Stimulated activated CD8-positive, alpha-beta memory T cell treated with anti-CD3 and anti-CD28 coated beads, Interleukin-12 subunit alpha, Interleukin-12 subunit beta, amount 100 ng/mL, for 1 hour (primary cell): ENCODE results near the gene AFAP1.

ENCODE experiments used
- DNase-seq: peaks from one replicate; pipeline ENCODE4 v3.0.0-alpha.2; 2020; ENCODE audit warnings: low read depth

Gene AFAP1

GRCh38 chr4:7864685-7865084 is 75.0 kb downstream of the AFAP1 start:
- no peak for DNase-seq

DNA sequence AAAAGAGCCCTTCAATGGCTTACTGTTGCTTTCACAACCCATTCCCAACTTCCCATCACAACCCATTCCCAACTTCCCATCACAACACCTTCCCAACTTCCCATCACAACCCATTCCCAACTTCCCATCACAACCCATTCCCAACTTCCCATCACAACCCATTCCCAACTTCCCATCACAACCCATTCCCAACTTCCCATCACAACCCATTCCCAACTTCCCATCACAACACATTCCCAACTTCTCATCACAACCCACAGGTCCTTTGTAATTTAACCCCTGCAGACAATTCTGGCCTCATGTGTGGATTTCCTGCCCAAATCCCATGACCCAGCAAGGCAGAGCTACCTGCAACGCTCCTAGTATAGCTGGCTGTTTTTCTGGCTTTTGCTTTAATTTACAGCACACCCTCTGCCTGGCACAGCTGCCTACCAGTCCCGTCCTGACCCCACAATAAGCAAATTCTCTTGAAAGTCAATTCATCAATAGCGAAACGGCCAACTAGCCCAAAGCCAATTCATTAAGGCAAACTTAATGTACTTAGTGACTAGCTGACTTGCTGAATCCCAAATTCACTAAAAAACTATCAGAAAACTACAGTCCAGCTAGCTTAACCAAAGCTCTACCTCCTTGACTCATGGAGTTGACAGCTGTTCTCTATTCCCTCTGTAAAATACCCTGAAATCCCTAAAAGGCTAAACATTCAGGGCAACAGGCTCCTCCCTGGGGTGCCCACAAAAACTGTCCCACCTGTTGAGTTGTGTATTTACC is 75.6 kb downstream of the AFAP1 start:
- no peak for DNase-seq

DNA sequence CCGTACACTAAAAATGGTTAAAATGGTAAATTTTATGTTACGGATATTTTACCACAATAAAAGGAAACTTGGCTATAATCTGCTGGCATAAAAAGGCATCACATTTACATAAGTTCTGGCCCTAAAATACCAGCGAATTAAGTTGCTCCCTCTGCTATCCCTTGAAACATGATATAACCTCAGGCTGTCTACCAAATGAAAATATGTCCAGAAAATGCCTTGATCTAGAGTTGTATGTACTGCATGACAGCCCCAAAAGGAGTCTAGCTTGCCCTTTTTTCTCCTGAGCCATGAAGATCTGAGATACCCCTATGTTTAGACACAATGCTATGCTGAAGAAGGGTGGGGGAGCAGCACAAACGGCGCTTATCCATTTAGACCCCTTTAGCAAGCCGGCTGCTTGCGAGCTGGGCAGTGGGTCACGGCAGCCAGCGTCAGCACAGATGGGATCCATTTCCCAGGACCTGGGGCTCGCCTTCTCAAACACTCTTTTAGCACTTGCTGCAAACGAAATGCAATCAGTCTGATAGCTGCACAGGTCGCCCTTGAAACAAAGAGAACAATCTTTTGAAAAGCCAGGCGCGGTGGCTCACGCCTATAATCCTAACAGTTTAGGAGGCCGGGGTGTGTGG is 77.0 kb downstream of the AFAP1 start:
- no peak for DNase-seq

DNA sequence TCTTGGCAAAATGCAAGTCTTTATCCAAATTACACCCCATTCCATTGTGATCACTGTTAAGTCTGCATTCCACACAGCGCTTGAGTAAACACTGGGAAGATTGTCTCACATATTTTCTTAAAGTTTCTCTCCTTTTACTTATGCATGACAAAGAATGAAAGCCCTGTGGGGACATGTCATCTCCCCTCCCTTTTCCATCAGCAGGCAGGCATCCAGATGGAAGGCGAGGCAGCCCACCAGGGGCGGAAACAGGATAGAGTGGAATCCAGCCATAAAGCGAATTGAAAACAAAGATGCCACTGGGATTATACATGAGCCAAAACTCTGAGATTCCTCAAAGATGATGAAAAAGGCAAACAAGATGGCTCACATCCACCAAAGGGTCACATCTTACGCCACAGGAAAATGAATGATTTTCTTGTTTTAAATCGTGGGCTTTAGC is 78.2 kb downstream of the AFAP1 start:
- DNase-seq: no peak

GRCh38 chr4:7860600-7861163 is 79.0 kb downstream of the AFAP1 start:
- no peak for DNase-seq

DNA sequence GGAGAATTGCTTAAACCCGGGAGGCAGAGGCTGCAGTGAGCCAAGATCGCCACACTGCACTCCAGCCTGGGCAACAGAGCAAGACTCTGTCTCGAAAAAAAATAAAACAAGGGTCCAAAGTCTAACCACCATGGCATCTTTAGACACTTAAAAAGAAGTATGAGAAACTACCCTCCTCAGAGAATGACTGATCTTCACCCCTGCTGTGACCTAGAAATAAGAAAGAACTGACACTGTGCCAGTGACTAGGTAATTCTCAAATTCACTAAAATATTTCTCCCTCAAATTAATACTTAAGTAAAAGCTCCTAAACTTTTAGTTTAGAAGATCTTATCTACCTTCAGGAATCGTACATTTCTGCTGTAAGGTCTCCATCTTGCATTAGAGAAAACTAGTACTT is 80.3 kb downstream of the AFAP1 start:
- no peak for DNase-seq

- DNase-seq: no peak
These were observed 81.2 kb downstream of the AFAP1 start for GRCh38 chr4:7858498-7858897.

DNA sequence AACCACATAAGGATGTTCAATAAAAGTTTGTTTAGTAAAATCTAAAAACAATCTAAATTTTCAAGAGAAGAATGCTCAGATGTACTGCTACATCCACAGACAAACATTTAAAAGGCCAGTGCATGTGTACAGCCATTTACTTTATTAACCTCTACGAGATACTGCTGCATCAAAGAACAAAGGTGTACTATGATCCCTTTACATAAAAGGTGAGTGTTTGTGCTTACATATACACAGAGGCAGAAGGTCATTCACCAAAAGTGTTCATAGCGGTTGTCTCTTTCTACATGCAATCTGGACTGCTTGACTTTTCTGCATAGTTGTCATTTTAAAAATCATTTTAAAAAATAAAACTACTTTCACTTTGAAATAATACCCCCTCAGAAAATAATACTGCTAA is 81.7 kb downstream of the AFAP1 start:
- DNase-seq: no peak

DNA sequence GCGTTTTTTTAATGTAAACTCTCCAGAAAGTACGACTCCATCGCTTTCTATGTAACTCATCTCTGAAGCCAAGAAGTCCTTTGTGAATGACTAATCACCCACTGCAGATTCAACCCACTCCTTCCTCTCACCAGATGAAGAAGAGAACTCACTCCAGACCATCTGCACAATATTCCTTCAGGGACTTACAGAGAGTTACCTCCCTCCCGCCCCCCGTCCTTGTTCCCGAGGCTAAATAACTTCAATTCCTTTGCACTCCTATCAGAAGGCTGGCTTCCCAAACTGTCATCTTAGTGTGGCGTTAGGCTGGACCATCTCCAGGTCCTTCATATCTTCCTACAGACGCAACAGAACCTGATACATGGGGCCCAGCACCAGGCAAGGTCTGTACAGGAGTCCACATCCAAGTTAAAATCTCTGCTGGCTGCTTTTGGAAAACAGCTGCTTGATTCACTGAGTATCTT is 82.4 kb downstream of the AFAP1 start:
- DNase-seq: no peak

- no peak for DNase-seq
These were observed 83.9 kb downstream of the AFAP1 start for GRCh38 chr4:7855731-7856130.

- DNase-seq: peak; percentile 47
These were observed 84.8 kb downstream of the AFAP1 start for GRCh38 chr4:7854697-7855370.

GRCh38 chr4:7854216-7854615 is 85.4 kb downstream of the AFAP1 start:
- no peak for DNase-seq

- DNase-seq: no peak
These were observed 86.4 kb downstream of the AFAP1 start for GRCh38 chr4:7853271-7853670.

DNA sequence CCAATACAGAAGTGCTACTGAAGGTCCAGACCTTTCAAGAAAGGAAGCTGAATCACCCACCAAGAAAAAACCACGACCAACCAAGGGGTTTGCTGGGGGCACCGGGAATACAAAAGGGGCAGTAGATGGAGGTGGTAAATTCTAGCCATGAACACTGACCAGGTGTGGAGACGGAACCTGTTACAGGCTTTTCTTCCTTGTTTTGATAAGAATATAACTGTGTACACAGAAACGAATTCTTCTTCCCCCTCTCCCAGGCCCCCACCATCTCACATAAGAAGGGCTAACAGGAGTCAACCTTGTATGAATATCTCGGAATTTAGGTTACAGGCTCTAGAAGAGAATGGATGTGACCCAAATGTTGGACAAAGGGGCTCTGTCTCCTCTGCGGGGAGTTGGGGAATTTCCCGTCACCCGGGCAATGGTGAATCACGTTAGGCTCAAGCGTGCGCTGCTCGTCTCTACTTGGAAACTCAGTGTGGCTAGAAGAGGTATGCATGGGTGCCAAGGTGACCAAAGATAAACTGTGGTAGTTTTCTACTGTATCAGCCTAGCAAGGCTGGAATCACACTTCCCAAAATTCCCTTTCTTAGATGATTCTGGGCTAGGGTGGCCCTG is 87.0 kb downstream of the AFAP1 start:
- no peak for DNase-seq

DNA sequence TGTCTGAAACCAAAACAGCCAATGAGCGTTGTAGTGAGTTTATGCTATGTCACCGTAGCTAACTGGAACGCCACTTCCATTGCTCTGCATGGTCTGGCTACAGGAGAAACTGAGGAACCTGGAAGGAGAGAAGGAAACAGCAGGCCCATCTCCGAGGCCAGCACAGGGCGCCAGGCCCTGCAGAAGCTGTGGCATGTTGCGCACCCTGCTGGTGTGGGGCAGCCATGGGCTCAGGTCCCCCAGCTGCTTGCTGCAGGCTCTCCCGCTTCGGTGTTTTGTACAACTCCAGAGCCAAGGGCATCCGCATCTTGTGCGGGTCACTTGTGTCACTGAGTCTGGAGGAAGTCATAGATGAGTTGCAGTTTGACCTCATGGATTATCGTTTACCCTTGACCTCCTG is 89.2 kb downstream of the AFAP1 start:
- no peak for DNase-seq

DNA sequence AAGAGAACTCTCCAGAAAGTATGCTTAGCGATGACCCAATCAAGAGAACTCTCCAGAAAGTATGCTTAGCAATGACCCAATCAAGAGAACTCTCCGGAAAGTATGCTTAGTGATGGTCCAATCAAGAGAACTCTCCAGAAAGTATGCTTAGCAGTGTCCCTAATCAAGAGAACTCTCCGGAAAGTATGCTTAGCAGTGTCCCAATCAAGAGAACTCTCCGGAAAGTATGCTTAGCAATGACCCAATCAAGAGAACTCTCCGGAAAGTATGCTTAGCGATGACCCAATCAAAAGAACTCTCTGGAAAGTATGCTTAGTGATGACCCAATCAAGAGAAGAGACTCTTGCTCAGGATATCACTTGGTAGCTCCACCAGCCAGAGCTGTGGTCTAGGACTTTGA is 92.5 kb downstream of the AFAP1 start:
- no peak for DNase-seq

DNA sequence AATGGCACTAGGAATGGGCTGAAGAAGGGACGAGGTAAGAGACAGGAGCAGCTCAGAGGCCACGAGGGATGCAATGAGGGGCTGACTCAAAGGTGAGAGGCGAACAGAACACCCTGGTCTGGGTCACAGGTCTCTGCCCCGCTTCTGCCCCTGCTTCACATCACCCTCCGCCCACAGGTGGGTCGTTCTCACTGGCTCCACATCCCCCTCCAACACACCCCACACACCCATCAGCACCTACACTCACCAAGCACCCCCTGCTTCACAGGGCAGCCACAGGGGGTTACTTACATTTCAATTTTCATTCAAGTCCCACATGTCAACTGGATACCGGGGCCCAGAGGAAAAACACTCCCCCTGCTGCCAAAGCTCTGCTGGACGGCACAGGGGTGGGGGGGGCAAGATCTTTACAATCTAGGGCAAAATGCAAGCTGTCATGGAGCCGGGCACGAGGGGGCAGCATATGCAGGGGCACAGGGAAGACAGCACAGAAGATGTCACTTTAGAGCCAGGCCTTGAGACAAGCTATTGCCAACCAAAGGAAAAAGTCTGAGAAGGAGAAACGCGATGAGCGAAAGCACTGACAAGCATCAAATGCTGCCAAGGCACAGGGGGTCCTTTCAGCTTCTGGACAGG is 94.0 kb downstream of the AFAP1 start:
- no peak for DNase-seq

DNA sequence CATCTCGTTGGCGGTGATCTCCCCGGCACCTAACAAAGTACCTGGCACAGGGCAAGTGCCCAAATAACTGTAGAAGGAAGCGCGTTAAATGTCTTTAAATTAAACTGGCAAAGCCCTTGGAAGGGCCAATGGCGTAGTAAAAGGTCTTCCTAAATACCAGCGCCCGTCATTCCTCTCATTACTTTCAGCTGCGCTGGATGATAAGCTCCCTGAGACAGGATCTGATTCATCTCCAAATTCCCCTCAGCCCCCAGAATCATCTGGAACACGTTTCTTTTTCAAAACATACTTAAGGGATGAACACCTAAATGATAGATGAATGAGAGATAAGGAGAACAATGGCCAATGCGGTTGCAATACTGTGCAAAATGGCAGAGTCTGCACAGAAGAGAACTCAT is 95.1 kb downstream of the AFAP1 start:
- DNase-seq: no peak

DNA sequence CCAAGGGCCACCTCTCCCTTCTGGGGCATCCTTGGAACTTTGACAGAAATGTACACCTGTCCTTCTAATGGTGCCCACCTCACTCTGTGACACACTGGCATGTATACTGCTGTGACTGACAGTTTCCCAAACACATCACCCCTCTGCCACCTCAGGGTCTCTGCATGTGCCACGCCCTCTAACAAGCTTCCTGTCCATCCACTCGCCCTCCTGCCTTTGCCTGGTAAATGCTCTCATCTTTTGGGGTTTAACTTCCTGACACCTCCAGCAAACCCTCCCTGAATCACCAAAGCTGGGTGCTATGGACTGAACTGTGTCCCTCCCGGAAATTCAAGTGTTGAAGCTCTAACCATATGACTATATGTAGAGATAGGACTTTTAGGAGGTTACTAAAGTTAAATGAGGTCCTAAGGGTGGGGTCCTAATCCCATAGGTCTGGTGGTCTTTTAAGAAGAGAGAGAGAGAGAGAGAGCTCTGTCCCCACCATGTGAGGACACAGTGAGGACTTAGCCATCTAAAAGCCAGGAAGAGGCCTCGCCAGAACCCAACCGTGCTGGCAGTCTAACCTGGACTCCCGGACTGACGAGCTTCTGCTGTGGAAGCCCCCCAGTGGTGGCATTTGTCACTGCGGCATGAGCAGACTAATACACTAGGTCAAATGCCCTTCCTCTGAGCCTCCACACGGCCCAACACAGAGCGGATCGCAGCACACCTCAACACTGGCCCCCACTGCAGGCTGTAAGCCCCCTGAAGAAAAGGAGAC is 95.6 kb downstream of the AFAP1 start:
- peak; percentile 58 for DNase-seq

DNA sequence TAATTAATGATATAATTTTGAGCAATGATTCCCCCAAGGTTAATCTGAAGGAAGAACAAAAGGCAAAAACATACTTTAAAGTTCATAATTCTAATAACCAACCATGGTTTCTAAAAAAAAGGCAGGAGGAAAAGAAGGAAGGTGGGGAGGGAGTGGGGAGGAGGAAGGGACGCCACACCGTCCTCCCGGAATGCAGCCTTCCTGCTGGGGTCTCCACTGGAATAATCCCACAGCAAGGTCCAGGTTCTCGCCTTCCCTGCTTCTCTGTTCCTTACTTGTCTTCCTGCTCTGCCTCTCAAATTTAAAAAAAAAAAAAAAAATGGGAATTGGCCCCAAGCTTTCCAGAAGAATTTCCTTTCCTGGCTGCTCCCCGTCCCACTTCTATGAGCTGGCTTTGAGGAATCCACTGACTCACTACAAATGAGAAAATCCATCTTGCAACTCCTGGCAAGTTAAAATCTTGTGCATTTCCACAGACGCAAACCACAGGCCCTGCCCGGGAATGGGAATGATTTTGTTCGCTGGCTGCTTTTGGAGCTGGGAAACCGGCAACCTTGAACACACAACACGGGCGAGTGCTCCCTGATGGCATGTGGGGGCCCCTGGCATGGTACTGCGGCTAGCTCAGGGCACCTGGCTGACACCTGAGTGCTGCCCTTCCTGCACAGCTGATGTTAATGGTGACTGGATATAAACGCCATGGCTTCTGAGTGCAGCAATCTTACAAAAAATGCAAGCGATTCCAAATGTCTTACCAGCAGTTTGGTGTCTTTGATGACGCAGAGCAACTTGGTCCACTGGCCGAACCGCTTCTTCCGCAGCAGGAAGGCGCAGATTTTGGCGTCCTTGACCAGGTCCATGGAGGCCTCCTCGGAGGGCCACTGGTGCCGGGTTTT is 97.0 kb downstream of the AFAP1 start:
- no peak for DNase-seq
